ENCODE results near the gene EMSY.
"Not testable (repeated sequence)": the region's sequence is repeated elsewhere in the genome, so short reads cannot be mapped to it uniquely, and the experiment has no call there.

The EMSY gene

DNA sequence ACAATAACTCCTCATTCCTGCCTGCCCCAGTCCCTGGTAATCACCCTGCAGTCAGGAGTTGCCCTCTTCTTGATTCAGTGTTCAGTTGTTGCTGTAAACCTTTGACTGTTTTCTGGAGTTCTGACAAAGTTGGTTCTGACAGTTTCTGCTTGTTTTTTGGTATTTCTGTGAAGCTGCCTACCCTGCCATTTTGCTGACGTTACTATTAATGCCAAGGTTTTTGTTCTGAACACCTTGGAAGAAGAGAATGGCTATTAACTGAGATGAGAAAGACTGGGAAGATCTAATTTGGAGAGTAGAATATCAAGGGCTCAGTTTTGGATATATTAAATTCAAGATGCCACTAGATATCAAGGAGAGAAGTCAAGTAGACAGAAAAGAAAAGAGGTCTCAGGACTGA, 113.7 kb downstream of the EMSY start:
- DNase-seq: no peak
- TF ChIP-seq GATA1 (IDR thresholded peaks at IDR 0.05; ENCODE audit: low read depth, low read length) (no peak), POLR2A (IDR thresholded peaks at IDR 0.05; ENCODE audit: low read length) (no peak)

GRCh38 chr11:76558891-76559290, 114.1 kb downstream of the EMSY start:
- no peak for DNase-seq
- TF ChIP-seq POLR2A (IDR thresholded peaks at IDR 0.05; ENCODE audit: low read length) (no peak), GATA1 (IDR thresholded peaks at IDR 0.05; ENCODE audit: low read depth, low read length) (no peak)

DNA sequence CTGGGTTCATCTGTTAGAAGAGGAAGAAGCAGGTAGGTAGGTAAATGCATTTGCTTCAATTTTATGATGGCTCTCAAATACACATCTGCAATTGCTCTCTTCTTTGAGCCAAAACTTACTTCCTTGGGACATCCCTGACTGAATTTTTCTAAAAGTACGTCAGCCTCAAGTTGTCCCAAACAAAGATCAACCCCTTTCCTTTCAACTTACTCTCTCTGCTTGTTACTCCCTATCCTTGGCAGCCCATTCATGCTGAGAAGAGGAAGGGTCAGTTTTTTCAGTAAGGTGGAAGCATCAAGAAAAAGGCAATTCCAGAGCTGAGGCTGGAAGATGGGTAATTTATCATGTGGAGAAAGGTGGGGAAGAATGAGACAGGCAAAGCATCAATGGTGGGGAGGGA, 114.5 kb downstream of the EMSY start:
- TF ChIP-seq GATA1 (IDR thresholded peaks at IDR 0.05; ENCODE audit: low read depth, low read length) (no peak), POLR2A (IDR thresholded peaks at IDR 0.05; ENCODE audit: low read length) (no peak)
- no peak for DNase-seq

DNA sequence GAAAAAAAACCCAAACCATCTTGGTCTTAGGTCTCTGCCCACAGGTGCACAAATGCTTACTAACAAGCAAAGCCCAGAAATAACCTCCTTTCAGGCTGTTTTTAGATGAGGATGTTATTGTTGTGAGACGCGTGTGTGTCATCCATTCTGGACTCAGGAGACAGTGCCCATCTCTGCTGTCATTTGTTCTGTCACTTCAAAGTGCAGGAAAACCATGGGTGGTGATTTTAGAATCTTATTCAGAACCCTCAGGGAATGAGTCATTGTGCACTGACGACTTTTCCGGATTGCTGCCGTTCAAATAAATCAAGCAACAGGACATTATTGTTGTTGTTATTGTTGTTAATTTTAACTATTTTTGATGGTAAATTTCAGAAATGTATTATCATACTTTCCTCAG, 115.4 kb downstream of the EMSY start:
- no peak for DNase-seq
- no peak for TF ChIP-seq GATA1 (IDR thresholded peaks at IDR 0.05; ENCODE audit: low read depth, low read length)
- TF ChIP-seq POLR2A (IDR thresholded peaks at IDR 0.05; ENCODE audit: low read length): no peak

DNA sequence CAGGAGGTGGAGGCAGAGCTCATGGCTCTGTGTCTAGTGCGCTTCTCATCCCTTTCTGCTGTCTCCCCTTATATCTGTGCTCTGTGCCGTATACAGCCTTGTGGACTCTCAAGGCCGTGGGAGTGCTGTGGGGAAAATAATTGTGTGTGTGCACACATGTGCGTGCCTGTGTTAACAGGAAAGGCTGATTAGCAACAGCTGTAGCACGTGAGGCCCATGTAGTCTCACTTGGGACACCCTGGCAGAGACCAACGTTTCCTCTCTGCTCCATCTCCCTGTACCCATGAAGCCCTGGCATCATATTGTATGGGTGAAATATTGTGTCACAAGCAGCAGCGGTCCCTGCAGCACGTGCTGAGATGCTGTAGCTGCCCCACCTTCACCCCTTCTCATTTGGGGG, 116.4 kb downstream of the EMSY start:
- TF ChIP-seq POLR2A (IDR thresholded peaks at IDR 0.05; ENCODE audit: low read length): no peak
- TF ChIP-seq GATA1 (IDR thresholded peaks at IDR 0.05; ENCODE audit: low read depth, low read length): no peak
- DNase-seq: no peak

- TF ChIP-seq POLR2A (IDR thresholded peaks at IDR 0.05; ENCODE audit: low read length): no peak
- no peak for TF ChIP-seq GATA1 (IDR thresholded peaks at IDR 0.05; ENCODE audit: low read depth, low read length)
- DNase-seq: no peak
Measured at GRCh38 chr11:76562541-76562940, 117.7 kb downstream of the EMSY start.

DNA sequence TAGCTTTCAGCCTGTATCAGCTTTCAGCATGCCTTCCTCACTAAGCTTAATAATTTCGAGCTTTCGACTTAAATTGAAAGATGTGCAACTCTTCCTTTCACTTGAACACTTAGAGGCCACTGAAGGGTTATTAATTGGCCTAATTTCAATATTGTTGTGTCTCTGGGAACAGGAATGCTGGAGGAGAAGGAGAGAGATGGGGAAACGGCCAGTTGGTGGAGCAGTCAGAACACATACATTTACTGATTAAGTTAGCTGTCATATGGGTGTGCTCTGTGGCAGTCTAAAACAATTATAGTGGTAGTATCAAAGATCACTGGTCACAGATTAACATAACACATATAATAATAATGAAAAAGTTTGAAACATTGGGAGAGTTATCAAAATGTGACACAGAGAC, 119.5 kb downstream of the EMSY start:
- no peak for DNase-seq
- TF ChIP-seq GATA1 (IDR thresholded peaks at IDR 0.05; ENCODE audit: low read depth, low read length) (no peak), POLR2A (IDR thresholded peaks at IDR 0.05; ENCODE audit: low read length) (no peak)

DNA sequence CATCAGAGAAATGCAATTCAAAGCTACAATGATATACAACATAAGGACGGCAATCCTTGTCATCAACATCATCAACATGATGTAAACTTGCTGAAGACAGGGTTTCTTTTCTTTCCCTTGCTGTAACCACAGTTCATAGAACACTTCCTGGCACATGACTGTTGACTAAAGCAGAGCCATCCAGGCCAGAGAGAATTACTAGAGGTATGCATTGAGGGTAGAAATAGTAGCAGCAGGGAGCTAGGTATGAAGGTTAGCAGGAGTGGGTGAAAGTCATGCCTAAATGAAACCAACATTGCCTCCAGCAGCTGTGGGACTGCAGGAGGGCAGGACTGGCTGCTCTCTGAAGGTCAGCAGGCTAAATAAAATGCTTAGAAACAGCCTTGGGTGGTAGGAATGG, 122.0 kb downstream of the EMSY start:
- TF ChIP-seq POLR2A (IDR thresholded peaks at IDR 0.05; ENCODE audit: low read length): no peak
- TF ChIP-seq GATA1 (IDR thresholded peaks at IDR 0.05; ENCODE audit: low read depth, low read length): no peak
- DNase-seq: no peak

- DNase-seq: no peak
- TF ChIP-seq POLR2A (IDR thresholded peaks at IDR 0.05; ENCODE audit: low read length) (no peak), GATA1 (IDR thresholded peaks at IDR 0.05; ENCODE audit: low read depth, low read length) (no peak)
Measured at GRCh38 chr11:76567261-76567660, 122.4 kb downstream of the EMSY start.

DNA sequence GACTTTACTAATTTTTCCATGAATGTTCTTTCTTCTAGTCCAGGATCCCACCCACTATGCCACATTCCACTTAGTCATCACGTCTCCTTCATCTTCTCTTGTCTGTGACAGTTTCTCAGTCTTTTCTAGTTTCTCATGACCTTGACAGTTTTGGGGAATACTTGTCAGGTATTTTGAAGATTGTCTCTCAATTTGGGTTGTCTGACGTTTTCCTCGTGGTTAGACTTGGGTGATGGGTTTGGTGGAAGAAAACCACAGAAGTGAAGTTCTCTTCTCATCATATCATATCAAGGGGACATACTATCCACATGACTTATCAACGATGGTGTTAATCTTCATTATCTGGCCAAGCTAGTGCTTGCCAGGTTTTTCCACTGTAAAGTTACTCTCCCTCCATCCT, 123.3 kb downstream of the EMSY start:
- no peak for DNase-seq
- TF ChIP-seq GATA1 (IDR thresholded peaks at IDR 0.05; ENCODE audit: low read depth, low read length) (no peak), POLR2A (IDR thresholded peaks at IDR 0.05; ENCODE audit: low read length) (no peak)

DNA sequence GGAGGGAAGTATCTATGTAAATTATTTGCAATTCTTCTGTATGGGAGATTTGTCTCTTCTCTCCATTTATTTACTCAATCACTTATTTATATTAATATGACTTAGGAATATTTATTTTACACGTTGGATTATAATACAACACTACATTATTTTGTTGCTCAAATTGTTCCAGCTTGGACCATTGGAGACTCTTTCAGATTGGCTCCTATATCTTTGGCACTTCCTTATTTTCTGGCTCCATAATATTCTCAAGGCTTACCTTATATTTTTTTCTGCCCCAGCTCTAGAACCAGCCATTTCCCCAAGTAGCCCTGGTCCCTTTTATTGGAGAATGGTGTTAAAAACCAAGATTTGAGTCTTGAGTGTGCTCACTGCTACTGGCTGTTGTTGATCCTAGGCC, 123.8 kb downstream of the EMSY start:
- no peak for DNase-seq
- no peak for TF ChIP-seq POLR2A (IDR thresholded peaks at IDR 0.05; ENCODE audit: low read length)

DNA sequence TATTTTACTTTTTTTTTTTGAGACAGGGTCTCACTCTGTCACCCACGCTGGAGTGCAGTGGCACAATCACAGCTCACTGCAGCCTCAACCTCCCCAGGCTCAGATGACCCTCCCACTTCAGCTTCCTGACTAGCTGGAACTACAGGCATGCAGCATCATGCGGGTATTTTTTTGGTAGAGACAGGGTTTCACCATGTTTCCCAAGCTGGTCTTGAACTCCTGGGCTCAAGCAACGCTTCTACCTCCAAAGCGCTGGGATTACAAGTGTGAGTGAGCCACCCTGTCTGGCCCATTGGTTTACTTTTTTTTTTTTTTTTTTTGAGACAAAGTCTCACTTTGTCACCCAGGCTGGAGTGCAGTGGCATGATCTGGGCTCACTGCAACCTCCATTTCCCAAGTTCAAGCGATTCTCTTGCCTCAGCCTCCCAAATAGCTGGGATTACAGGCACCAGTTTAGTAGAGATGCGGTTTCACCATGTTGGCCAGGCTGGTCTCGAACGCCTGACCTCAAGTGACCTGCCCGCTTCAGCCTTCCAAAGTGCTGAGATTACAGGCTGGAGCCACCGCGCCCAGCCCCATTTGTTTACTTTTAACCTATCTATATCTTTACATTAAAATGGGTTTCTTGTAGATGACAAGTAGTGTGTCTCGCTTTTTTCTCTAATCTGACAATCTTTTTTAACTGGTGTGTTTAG, 127.5 kb downstream of the EMSY start:
- DNase-seq: not testable (repeated sequence)

GRCh38 chr11:76574406-76574805, 129.6 kb downstream of the EMSY start:
- DNase-seq: no peak
- no peak for TF ChIP-seq GATA1 (IDR thresholded peaks at IDR 0.05; ENCODE audit: low read depth, low read length)
- TF ChIP-seq POLR2A (IDR thresholded peaks at IDR 0.05; ENCODE audit: low read length): no peak

DNA sequence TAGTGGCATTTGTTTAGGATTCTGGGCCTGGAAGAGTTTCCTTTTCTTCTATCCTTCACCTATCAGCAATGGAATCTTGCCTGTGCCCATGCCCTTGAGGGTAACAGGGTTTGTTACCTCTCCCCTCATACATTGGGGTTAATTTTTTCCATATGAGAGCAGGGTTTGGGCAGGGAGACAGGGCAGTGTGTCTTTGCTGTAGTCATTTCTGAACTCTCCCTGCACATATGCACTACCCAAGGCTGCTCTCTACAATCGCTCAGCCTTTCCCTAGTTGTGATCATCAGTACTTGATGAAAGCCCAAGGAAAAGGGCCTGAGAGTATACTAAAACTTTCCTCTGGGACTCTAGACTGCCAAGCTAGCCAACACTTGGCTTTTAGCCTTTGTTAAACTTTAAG, 130.1 kb downstream of the EMSY start:
- DNase-seq: no peak
- TF ChIP-seq POLR2A (IDR thresholded peaks at IDR 0.05; ENCODE audit: low read length): no peak
- TF ChIP-seq GATA1 (IDR thresholded peaks at IDR 0.05; ENCODE audit: low read depth, low read length): no peak

GRCh38 chr11:76577226-76577920, 132.6 kb downstream of the EMSY start:
- DNase-seq: no peak
- TF ChIP-seq POLR2A (IDR thresholded peaks at IDR 0.05; ENCODE audit: low read length): no peak
- no peak for TF ChIP-seq GATA1 (IDR thresholded peaks at IDR 0.05; ENCODE audit: low read depth, low read length)

Measured in erythroblast (primary cell).